ENCODE data around the gene VEGFA. TPM values are rescaled to one million over a fixed set of nuclear protein-coding genes. Genes with fewer than 3 reads are reported as not detected.

The VEGFA gene
- total and polyA plus RNA-seq, 2 of the 8 experiments (the other 6 are each of a cell fraction or from before 2014, with no cell fraction given): 42.2 to 58.5 TPM

DNA sequence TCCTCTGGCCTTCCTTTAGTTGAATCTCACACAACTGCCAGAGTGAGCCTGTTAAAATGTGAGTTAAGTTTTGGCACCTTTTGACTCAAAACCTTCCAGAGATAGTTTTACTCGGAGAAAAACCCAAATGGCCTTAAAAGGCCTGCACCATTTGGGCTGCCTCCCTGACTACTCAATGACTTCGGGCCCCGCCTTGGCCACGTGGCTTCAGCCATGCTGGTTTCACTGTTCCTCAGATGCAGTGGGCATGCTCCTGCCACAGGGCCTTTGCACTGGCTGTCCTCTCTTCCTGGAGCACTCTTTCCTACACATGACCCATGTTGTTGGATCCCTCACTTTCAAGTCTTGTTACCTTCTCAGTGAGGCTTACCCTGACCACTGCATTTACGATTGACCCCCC, 18.3 kb downstream of the VEGFA start:
- no peak overlapping the region for H3K27ac ChIP-seq (ENCODE audit: low read depth, low read length)
- no peaks in the 10 kb centered on the region for H4K20me1 ChIP-seq (replicated peaks in 1 of 2; ENCODE audit: control insufficient read depth in 1 of 2, insufficient read depth in 2 of 2, low read length in 2 of 2)
- no peaks in the 10 kb centered on the region for H3K27me3 ChIP-seq (replicated peaks in 1 of 4; ENCODE audit: control insufficient read depth in 3 of 4, extremely low read depth in 1 of 4, insufficient read depth in 3 of 4, low read length in 3 of 4)
- no peak overlapping the region for H3K23ac ChIP-seq (ENCODE audit: insufficient read length)
- H3K23me2 ChIP-seq (ENCODE audit: low read depth, low read length): no peaks in the 10 kb centered on the region
- 77% methylated on average over 5 of the region's 5 CpGs; no CpG with 5 or more reads in 1 of the 2 experiments for WGBS, 2 experiments (ENCODE audit: extremely low coverage in 1 of 2, insufficient coverage in 1 of 2, insufficient read length in 1 of 2, insufficient replicate concordance in 2 of 2, low coverage in 1 of 2, low lambda C conversion rate in 2 of 2, missing lambda C conversion rate in 1 of 2)
- POLR2A ChIA-PET (ENCODE audit: partially characterized antibody): interaction anchor here (3.3 kb wide), 1 partner anchor 12 kb away, joined by 27 read pairs; no protein-coding TSS in a partner anchor
- 0 out of 2 replicates have a peak overlapping the region, but pooled peaks have one; percentile 65 for H2AK5ac ChIP-seq (ENCODE audit: low read depth, low read length)
- no peak overlapping the region for H3K4me3 ChIP-seq (ENCODE audit: extremely low read depth in 1 of 4, insufficient read depth in 2 of 4, low read depth in 3 of 4, low read length in 4 of 4)
- H3K79me2 ChIP-seq (ENCODE audit: control insufficient read depth in 1 of 2, insufficient read depth in 2 of 2, low read length in 2 of 2): no peaks in the 10 kb centered on the region
- no peak overlapping the region for H3K4ac ChIP-seq (replicated peaks; ENCODE audit: insufficient read length, low read depth, low read length)
- no peak overlapping the region for H3K14ac ChIP-seq (ENCODE audit: insufficient read length)
- H4K8ac ChIP-seq (ENCODE audit: extremely low read depth, insufficient read depth, low read length): no peak overlapping the region
- no peaks in the 10 kb centered on the region for H3K4me1 ChIP-seq (replicated peaks in 1 of 4; ENCODE audit: control insufficient read depth in 3 of 4, insufficient read depth in 4 of 4, low read length in 3 of 4)
- CTCF ChIA-PET (ENCODE audit: partially characterized antibody): interaction anchor here (0.8 to 9.9 kb wide), 7 partner anchors 11 to 291 kb away, joined by 3 to 73 read pairs (median 4); no protein-coding TSS in a partner anchor
- no peaks in the 10 kb centered on the region for H3K9me3 ChIP-seq (ENCODE audit: insufficient read depth in 2 of 2, low read depth in 1 of 2, low read length in 1 of 2)
- H3K4me2 ChIP-seq (ENCODE audit: insufficient read depth in 1 of 2, low read depth in 2 of 2, low read length in 2 of 2): no peak overlapping the region
- H2BK12ac ChIP-seq (ENCODE audit: low read depth, low read length): no peak overlapping the region
- TF ChIP-seq TAF1 (IDR thresholded peaks at IDR 0.05; ENCODE audit: low read depth, low read length): no peak
- TF ChIP-seq RNF2 (IDR thresholded peaks at IDR 0.05; ENCODE audit: borderline replicate concordance, low read depth, low read length, missing control alignments, poor library complexity, severe bottlenecking): no peak
- TF ChIP-seq ATF3 (IDR thresholded peaks at IDR 0.05; ENCODE audit: insufficient read depth, low read depth, low read length): no peak
- TF ChIP-seq POU5F1 (IDR thresholded peaks at IDR 0.05; ENCODE audit: low read depth, low read length): no peak
- peak; percentile 71; the same call in 1 of the 2 replicates for TF ChIP-seq KDM1A (IDR thresholded peaks at IDR 0.05; ENCODE audit: borderline replicate concordance, low read length)
- no peak for TF ChIP-seq BRCA1 (IDR thresholded peaks at IDR 0.05; ENCODE audit: low read depth, low read length)
- no peak for TF ChIP-seq SP1 (IDR thresholded peaks at IDR 0.05; ENCODE audit: low read depth, low read length)
- no peak overlapping the region for H4K5ac ChIP-seq (ENCODE audit: insufficient read length, low read depth, low read length)
- H3K18ac ChIP-seq (ENCODE audit: extremely low read depth, low read length): no peak overlapping the region
- no peak for DNase-seq (ENCODE audit: low read depth in 1 of 2, low spot score in 2 of 2)
- no peak overlapping the region for H2BK120ac ChIP-seq (replicated peaks; ENCODE audit: low read depth, low read length)
- H3K9ac ChIP-seq (replicated peaks in 1 of 4; ENCODE audit: extremely low read depth in 1 of 4, low read depth in 3 of 4, low read length in 3 of 4): no peak overlapping the region
- no peak overlapping the region for H4K91ac ChIP-seq (replicated peaks; ENCODE audit: insufficient read length, low read length)
- FAIRE-seq: no peak
- no peaks in the 10 kb centered on the region for H3K79me1 ChIP-seq (ENCODE audit: low read depth, low read length)
- no peak overlapping the region for H2AFZ ChIP-seq (ENCODE audit: low read length)
- H3K36me3 ChIP-seq (ENCODE audit: control insufficient read depth in 2 of 4, insufficient read depth in 4 of 4, low read length in 3 of 4): peaks cover 3 to 26% (median 16%) of the 10 kb centered on the region in 4 experiments
- H3K56ac ChIP-seq (replicated peaks; ENCODE audit: insufficient read length, low read depth, low read length): no peak overlapping the region
- H2BK20ac ChIP-seq (ENCODE audit: low read length): no peak overlapping the region
- H2BK15ac ChIP-seq (ENCODE audit: low read length): no peak overlapping the region
- no peak overlapping the region for H2BK5ac ChIP-seq (ENCODE audit: low read depth, low read length)
